ENCODE data around the gene CFAP58. TPM values are rescaled to one million over a fixed set of nuclear protein-coding genes. Genes with fewer than 3 reads are reported as not detected.
A peak's percentile ranks its signal among the peaks of the same experiment; 100 is the strongest.

Gene CFAP58
- total and polyA plus RNA-seq, 4 donors = 0.01 to 0.09 (median 0.08) TPM; not detected in 1

- Histone ChIP-seq H3K4me3 (ENCODE audit: low read depth in 1 of 3, low read length in 3 of 3) (no peak overlapping the region), H3K27me3 (ENCODE audit: control insufficient read depth in 4 of 4, insufficient read depth in 4 of 4, low read length in 3 of 4) (no peaks in the 10 kb centered on the region), H3K9ac (ENCODE audit: low read depth in 1 of 2, low read length in 2 of 2) (no peak overlapping the region), H3K4me1 (ENCODE audit: control insufficient read depth in 4 of 4, insufficient read depth in 4 of 4, low read length in 3 of 4) (peaks cover 0 to 27% (median 22%) of the 10 kb centered on the region in 4 donors), H3K9me3 (ENCODE audit: control insufficient read depth in 4 of 4, low read length in 3 of 4) (no peaks in the 10 kb centered on the region), H3K27ac (ENCODE audit: low read depth in 1 of 2, low read length in 2 of 2) (peak overlapping the region; percentile 22 to 26), H3K36me3 (ENCODE audit: control insufficient read depth in 4 of 4, insufficient read depth in 3 of 4, low read depth in 1 of 4, low read length in 3 of 4) (no peaks in the 10 kb centered on the region)
- WGBS = 83% methylated on average over 1 of the region's 1 CpG
- DNase-seq (ENCODE audit: low spot score) = no peak
- TF ChIP-seq TAF1 (conservative IDR thresholded peaks at IDR 0.05) = no peak
- TF ChIP-seq RAD21 (IDR thresholded peaks at IDR 0.05) = no peak
- no peak for TF ChIP-seq YY1 (IDR thresholded peaks at IDR 0.05)
Measured at GRCh38 chr10:104351919-104352318, 1.7 kb upstream of the CFAP58 start.

DNA sequence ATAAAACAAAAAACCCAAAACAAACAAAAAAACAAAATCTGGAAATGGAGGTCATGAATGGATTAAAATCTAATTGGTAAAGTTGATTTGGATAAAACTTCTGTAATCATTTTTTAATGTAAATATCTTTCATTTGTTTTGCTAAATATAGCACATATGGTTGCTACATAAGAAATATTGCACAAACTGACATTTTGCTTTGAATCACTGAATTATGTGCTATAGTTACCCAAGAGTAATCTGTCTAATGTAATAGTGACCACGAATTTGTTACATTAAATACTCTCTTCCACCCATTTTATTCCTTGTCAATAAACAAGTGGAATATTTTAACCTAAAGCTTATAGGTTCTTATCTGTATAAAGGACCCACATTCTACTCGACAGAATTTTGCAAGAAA is 6.2 kb downstream of the CFAP58 start:
- no peak for DNase-seq (ENCODE audit: low spot score)
- H3K4me3 ChIP-seq (ENCODE audit: low read depth in 1 of 3, low read length in 3 of 3) = no peak overlapping the region
- H3K9ac ChIP-seq (ENCODE audit: low read depth in 1 of 2, low read length in 2 of 2) = no peak overlapping the region
- H3K27ac ChIP-seq (ENCODE audit: low read depth in 1 of 2, low read length in 2 of 2) = no peak overlapping the region
- WGBS = 58% methylated on average over 2 of the region's 2 CpGs
- H3K4me1 ChIP-seq (ENCODE audit: control insufficient read depth in 4 of 4, insufficient read depth in 4 of 4, low read length in 3 of 4) = no peaks in the 10 kb centered on the region
- H3K9me3 ChIP-seq (ENCODE audit: control insufficient read depth in 4 of 4, low read length in 3 of 4) = no peaks in the 10 kb centered on the region
- H3K27me3 ChIP-seq (ENCODE audit: control insufficient read depth in 4 of 4, insufficient read depth in 4 of 4, low read length in 3 of 4) = no peaks in the 10 kb centered on the region
- TF ChIP-seq RXRA (IDR thresholded peaks at IDR 0.05) (no peak), GABPA (IDR thresholded peaks at IDR 0.05 in 1 of 2, conservative IDR thresholded peaks at IDR 0.05 in 1 of 2) (no peak), ZBTB33 (IDR thresholded peaks at IDR 0.05) (no peak), EGR1 (IDR thresholded peaks at IDR 0.05; ENCODE audit: low read depth in 2 of 2) (no peak), TAF1 (conservative IDR thresholded peaks at IDR 0.05) (no peak), MAX (IDR thresholded peaks at IDR 0.05) (no peak), SP1 (IDR thresholded peaks at IDR 0.05) (no peak), FOXA2 (IDR thresholded peaks at IDR 0.05) (no peak), ATF3 (IDR thresholded peaks at IDR 0.05) (no peak), YY1 (IDR thresholded peaks at IDR 0.05) (no peak), HNF4G (IDR thresholded peaks at IDR 0.05) (no peak), JUND (IDR thresholded peaks at IDR 0.05) (no peak), RAD21 (IDR thresholded peaks at IDR 0.05) (no peak), NR2F2 (IDR thresholded peaks at IDR 0.05) (no peak)
- TF ChIP-seq, protein P1, sequence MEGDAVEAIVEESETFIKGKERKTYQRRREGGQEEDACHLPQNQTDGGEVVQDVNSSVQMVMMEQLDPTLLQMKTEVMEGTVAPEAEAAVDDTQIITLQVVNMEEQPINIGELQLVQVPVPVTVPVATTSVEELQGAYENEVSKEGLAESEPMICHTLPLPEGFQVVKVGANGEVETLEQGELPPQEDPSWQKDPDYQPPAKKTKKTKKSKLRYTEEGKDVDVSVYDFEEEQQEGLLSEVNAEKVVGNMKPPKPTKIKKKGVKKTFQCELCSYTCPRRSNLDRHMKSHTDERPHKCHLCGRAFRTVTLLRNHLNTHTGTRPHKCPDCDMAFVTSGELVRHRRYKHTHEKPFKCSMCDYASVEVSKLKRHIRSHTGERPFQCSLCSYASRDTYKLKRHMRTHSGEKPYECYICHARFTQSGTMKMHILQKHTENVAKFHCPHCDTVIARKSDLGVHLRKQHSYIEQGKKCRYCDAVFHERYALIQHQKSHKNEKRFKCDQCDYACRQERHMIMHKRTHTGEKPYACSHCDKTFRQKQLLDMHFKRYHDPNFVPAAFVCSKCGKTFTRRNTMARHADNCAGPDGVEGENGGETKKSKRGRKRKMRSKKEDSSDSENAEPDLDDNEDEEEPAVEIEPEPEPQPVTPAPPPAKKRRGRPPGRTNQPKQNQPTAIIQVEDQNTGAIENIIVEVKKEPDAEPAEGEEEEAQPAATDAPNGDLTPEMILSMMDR (IDR thresholded peaks at IDR 0.05; ENCODE audit: low read depth, low read length, missing input control) = no peak
- H3K36me3 ChIP-seq (ENCODE audit: control insufficient read depth in 4 of 4, insufficient read depth in 3 of 4, low read depth in 1 of 4, low read length in 3 of 4) = no peaks in the 10 kb centered on the region

DNA sequence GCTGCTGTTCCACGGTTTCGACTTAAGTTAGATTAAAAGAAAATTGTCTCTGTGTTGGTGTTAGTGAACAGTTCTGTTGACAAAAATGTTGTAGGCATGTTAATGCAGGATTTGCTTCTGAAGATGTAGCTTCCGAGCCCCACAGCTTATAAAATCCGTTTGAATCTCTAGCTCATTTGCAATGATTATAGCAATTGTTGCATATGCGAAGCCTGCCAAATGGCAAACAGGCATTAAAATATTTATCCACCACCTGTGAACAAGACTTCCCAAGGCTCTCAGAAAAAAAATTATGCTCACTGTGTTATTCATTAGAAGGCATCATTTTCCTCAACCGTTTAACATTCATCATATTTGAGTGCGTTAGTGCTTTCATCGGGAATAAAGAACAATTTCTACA is 14.3 kb downstream of the CFAP58 start:
- Histone ChIP-seq H3K9ac (ENCODE audit: low read depth in 1 of 2, low read length in 2 of 2) (no peak overlapping the region), H3K27ac (ENCODE audit: low read depth in 1 of 2, low read length in 2 of 2) (no peak overlapping the region), H3K4me3 (ENCODE audit: low read depth in 1 of 3, low read length in 3 of 3) (no peak overlapping the region), H3K27me3 (ENCODE audit: control insufficient read depth in 4 of 4, insufficient read depth in 4 of 4, low read length in 3 of 4) (peaks cover 0 to 5% (median 0%) of the 10 kb centered on the region in 4 donors), H3K4me1 (ENCODE audit: control insufficient read depth in 4 of 4, insufficient read depth in 4 of 4, low read length in 3 of 4) (no peaks in the 10 kb centered on the region), H3K9me3 (ENCODE audit: control insufficient read depth in 4 of 4, low read length in 3 of 4) (peaks cover 0 to 7% (median 4%) of the 10 kb centered on the region in 4 donors), H3K36me3 (ENCODE audit: control insufficient read depth in 4 of 4, insufficient read depth in 3 of 4, low read depth in 1 of 4, low read length in 3 of 4) (no peaks in the 10 kb centered on the region)
- DNase-seq (ENCODE audit: low spot score) = no peak
- WGBS = 75% methylated on average over 8 of the region's 8 CpGs
- no peak for TF ChIP-seq HNF4A (conservative IDR thresholded peaks at IDR 0.05)
- TF ChIP-seq TAF1 (conservative IDR thresholded peaks at IDR 0.05) = no peak
- TF ChIP-seq MAX (IDR thresholded peaks at IDR 0.05) = no peak
- no peak for TF ChIP-seq FOXA1 (IDR thresholded peaks at IDR 0.05)
- no peak for TF ChIP-seq FOXA2 (IDR thresholded peaks at IDR 0.05)
- no peak for TF ChIP-seq RAD21 (IDR thresholded peaks at IDR 0.05)
- TF ChIP-seq YY1 (IDR thresholded peaks at IDR 0.05) = no peak
- TF ChIP-seq JUND (IDR thresholded peaks at IDR 0.05) = no peak
- TF ChIP-seq NR2F2 (IDR thresholded peaks at IDR 0.05) = no peak
- no peak for TF ChIP-seq GABPA (IDR thresholded peaks at IDR 0.05 in 1 of 2, conservative IDR thresholded peaks at IDR 0.05 in 1 of 2)
- TF ChIP-seq, protein P1 (IDR thresholded peaks at IDR 0.05; ENCODE audit: low read depth, low read length, missing input control) = no peak
- TF ChIP-seq RXRA (IDR thresholded peaks at IDR 0.05) = no peak

Data from liver (tissue), 9 donors.